OCI-LY3 (cell line): ENCODE data around the gene OR10D3.

ENCODE experiments used
- EZH2phosphoT487 ChIP-seq: fragments of 200-600 bp; shearing (Covaris generic); IDR thresholded peaks from 2 replicates; pipeline ENCODE4 v1.6.1; 2018; ENCODE audit warnings: antibody characterized with exemption, mixed run types, low read depth
- TF ChIP-seq, protein P1 (sequence below): fragments of 200-600, 300-600 bp; sonication (generic); IDR thresholded peaks from 2 replicates; pipeline ENCODE4 v1.5.1; 2014; ENCODE audit warnings: antibody characterized with exemption, low read length, low read depth

DNA sequence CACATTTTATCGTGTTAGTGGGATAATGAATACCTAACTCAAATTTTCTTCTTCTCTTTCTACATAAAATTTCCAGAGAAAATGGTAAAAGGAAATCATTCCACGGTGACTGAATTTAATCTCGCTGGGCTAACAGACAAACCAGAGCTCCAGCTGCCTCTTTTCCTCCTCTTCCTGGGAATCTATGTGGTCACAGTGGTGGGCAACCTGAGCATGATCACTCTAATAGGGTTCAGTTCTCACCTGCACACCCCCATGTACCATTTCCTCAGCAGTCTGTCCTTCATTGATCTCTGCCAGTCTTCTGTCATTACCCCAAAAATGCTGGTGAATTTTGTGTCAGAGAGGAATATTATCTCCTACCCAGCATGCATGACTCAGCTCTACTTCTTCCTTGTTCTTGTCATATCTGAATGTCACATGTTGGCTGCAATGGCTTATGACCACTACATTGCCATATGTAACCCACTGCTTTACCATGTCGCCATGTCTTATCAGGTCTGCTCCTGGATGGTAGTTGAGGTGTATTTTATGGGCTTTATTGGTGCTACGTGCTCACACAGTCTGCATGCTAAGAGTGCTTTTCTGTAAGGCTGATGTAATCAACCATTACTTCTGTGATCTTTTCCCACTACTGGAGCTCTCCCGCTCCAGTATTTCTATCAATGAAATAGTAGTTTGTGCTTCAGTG is 24.1 kb downstream of the OR10D3 start:
- TF ChIP-seq EZH2phosphoT487 = no peak
- TF ChIP-seq, protein P1, sequence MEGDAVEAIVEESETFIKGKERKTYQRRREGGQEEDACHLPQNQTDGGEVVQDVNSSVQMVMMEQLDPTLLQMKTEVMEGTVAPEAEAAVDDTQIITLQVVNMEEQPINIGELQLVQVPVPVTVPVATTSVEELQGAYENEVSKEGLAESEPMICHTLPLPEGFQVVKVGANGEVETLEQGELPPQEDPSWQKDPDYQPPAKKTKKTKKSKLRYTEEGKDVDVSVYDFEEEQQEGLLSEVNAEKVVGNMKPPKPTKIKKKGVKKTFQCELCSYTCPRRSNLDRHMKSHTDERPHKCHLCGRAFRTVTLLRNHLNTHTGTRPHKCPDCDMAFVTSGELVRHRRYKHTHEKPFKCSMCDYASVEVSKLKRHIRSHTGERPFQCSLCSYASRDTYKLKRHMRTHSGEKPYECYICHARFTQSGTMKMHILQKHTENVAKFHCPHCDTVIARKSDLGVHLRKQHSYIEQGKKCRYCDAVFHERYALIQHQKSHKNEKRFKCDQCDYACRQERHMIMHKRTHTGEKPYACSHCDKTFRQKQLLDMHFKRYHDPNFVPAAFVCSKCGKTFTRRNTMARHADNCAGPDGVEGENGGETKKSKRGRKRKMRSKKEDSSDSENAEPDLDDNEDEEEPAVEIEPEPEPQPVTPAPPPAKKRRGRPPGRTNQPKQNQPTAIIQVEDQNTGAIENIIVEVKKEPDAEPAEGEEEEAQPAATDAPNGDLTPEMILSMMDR = no peak
